Nasal cavity respiratory epithelium epithelial cell of viscerocranial mucosa (primary cell): ENCODE measurements around the gene ARHGAP5. TPM values are rescaled to one million over a fixed set of nuclear protein-coding genes. Genes with fewer than 3 reads are reported as not detected.

Experiments
- total RNA-seq: library from RNA; depleted of rRNA; stranded (reverse); fragments of >200 nt; gene quantifications from 2 replicates; pipeline ENCODE4 v1.2.3, GENCODE V29; 2014

The ARHGAP5 gene
- total RNA-seq = 247 and 258 TPM in 2 replicates

GRCh38 chr14:32077081-32078022 lies at the start of gene ARHGAP5:
TSS of gene ARHGAP5 (plus strand) at chr14:32077304. CDS start at chr14:32090670, 13,366 bp downstream.

GRCh38 chr14:32201816-32202490 lies 124.8 kb downstream of the ARHGAP5 start, which contains the start of gene RNU6-7:
TSS of gene RNU6-7 (plus strand) at chr14:32202045.

GRCh38 chr14:32202998-32203882 lies 126.1 kb downstream of the ARHGAP5 start, which contains the start of gene RNU6-8:
TSS of gene RNU6-8 (minus strand) at chr14:32203269.

Other genes starting within 250 kb of the ARHGAP5 start
- gene RNU6-7, start 124.7 kb downstream of the ARHGAP5 start, total RNA-seq = not detected in 2 replicates
- not detected in 2 replicates for gene RNU6-8, start 126.0 kb downstream of the ARHGAP5 start, total RNA-seq